Smooth muscle cell of the brain vasculature (primary cell): ENCODE data around the gene PTX4.

Experiments used
- DNase-seq: peaks from one replicate; pipeline ENCODE4 v3.0.0-alpha.2; 2012; ENCODE audit warnings: low read depth, low spot score

The PTX4 gene

GRCh38 chr16:1461146-1461545 lies 27.6 kb downstream of the PTX4 start:
- no peak for DNase-seq

- no peak for DNase-seq
Observed at GRCh38 chr16:1460602-1461138, 28.1 kb downstream of the PTX4 start.

GRCh38 chr16:1459967-1460366 lies 28.8 kb downstream of the PTX4 start:
- no peak for DNase-seq

GRCh38 chr16:1458977-1459341 lies 29.8 kb downstream of the PTX4 start:
- DNase-seq, result no peak

- no peak for DNase-seq
Observed at GRCh38 chr16:1458336-1458976, 30.3 kb downstream of the PTX4 start.

GRCh38 chr16:1457489-1458245 lies 31.1 kb downstream of the PTX4 start:
- DNase-seq, result no peak

- DNase-seq, result no peak
Observed at GRCh38 chr16:1456951-1457350, 31.8 kb downstream of the PTX4 start.

- no peak for DNase-seq
Observed at GRCh38 chr16:1455190-1456171, 33.3 kb downstream of the PTX4 start.

- DNase-seq, result no peak
Observed at GRCh38 chr16:1454561-1454960, 34.2 kb downstream of the PTX4 start.

- DNase-seq, result no peak
Observed at GRCh38 chr16:1453316-1453715, 35.4 kb downstream of the PTX4 start.

GRCh38 chr16:1452530-1452929 lies 36.2 kb downstream of the PTX4 start:
- DNase-seq, result no peak

- DNase-seq, result no peak
Observed at GRCh38 chr16:1451702-1452392, 36.9 kb downstream of the PTX4 start.

- no peak for DNase-seq
Observed at GRCh38 chr16:1450841-1451240, 37.9 kb downstream of the PTX4 start.

GRCh38 chr16:1450218-1450617 lies 38.5 kb downstream of the PTX4 start:
- DNase-seq, result no peak

GRCh38 chr16:1449201-1449788 lies 39.4 kb downstream of the PTX4 start:
- no peak for DNase-seq

GRCh38 chr16:1448536-1449116 lies 40.1 kb downstream of the PTX4 start:
- DNase-seq, result no peak

- no peak for DNase-seq
Observed at GRCh38 chr16:1447965-1448364, 40.8 kb downstream of the PTX4 start.

- no peak for DNase-seq
Observed at GRCh38 chr16:1446296-1447080, 42.3 kb downstream of the PTX4 start.

- DNase-seq, result no peak
Observed at GRCh38 chr16:1445518-1446203, 43.1 kb downstream of the PTX4 start.
